Measurements from ENCODE around the gene EPB41L4A. TPM values are rescaled to one million over a fixed set of nuclear protein-coding genes. Genes with fewer than 3 reads are reported as not detected.

Gene EPB41L4A
- total and polyA plus RNA-seq, 2 experiments from 2014 or later = 9.5 to 12.9 TPM

- H3K9me2 ChIP-seq (replicated peaks; ENCODE audit: insufficient read depth) = no peaks in the 10 kb centered on the region
- no peak overlapping the region for H3K4me3 ChIP-seq
- H2AFZ ChIP-seq = no peak overlapping the region
- no peak for DNase-seq (ENCODE audit: low spot score)
- H3K4me1 ChIP-seq (ENCODE audit: insufficient read depth) = no peaks in the 10 kb centered on the region
- H3K79me2 ChIP-seq = peaks cover 2% of the 10 kb centered on the region
- no peak for TF ChIP-seq CTCF (IDR thresholded peaks at IDR 0.05; ENCODE audit: poor library complexity)
- H3K36me3 ChIP-seq (replicated peaks; ENCODE audit: insufficient read depth, low read depth) = no peaks in the 10 kb centered on the region
- H3K27me3 ChIP-seq = no peaks in the 10 kb centered on the region
- 98% methylated on average over 5 of the region's 5 CpGs for WGBS (ENCODE audit: low lambda C conversion rate, missing lambda C conversion rate)
- no peaks in the 10 kb centered on the region for H4K20me1 ChIP-seq (ENCODE audit: insufficient read depth, poor library complexity, severe bottlenecking)
- H3K27ac ChIP-seq = no peak overlapping the region
- no peaks in the 10 kb centered on the region for H3K9me3 ChIP-seq (ENCODE audit: low read depth)
- H3K4me2 ChIP-seq = no peak overlapping the region
Observed at GRCh38 chr5:112355058-112355685, 63.9 kb downstream of the EPB41L4A start.

- Histone ChIP-seq H3K4me3 (no peak overlapping the region), H2AFZ (no peak overlapping the region), H3K9me2 (replicated peaks; ENCODE audit: insufficient read depth) (no peaks in the 10 kb centered on the region), H3K27ac (no peak overlapping the region), H3K27me3 (no peaks in the 10 kb centered on the region), H3K79me2 (peaks cover 2% of the 10 kb centered on the region), H3K9me3 (ENCODE audit: low read depth) (no peaks in the 10 kb centered on the region), H3K4me1 (ENCODE audit: insufficient read depth) (no peaks in the 10 kb centered on the region), H3K4me2 (no peak overlapping the region), H3K36me3 (replicated peaks; ENCODE audit: insufficient read depth, low read depth) (no peaks in the 10 kb centered on the region), H4K20me1 (ENCODE audit: insufficient read depth, poor library complexity, severe bottlenecking) (no peaks in the 10 kb centered on the region)
- DNase-seq (ENCODE audit: low spot score) = no peak
- TF ChIP-seq EZH2 (IDR thresholded peaks at IDR 0.05; ENCODE audit: borderline replicate concordance) (no peak), CTCF (IDR thresholded peaks at IDR 0.05; ENCODE audit: poor library complexity) (no peak), EZH2phosphoT487 (IDR thresholded peaks at IDR 0.05; ENCODE audit: low read depth, severe bottlenecking, unreplicated experiment) (no peak)
- 91% methylated on average over 3 of the region's 3 CpGs for WGBS (ENCODE audit: low lambda C conversion rate, missing lambda C conversion rate)
Observed at GRCh38 chr5:112353678-112354077, 65.4 kb downstream of the EPB41L4A start.

- Histone ChIP-seq H3K27ac (no peak overlapping the region), H2AFZ (no peak overlapping the region), H3K79me2 (peaks cover 2% of the 10 kb centered on the region), H3K4me2 (no peak overlapping the region), H3K9me2 (replicated peaks; ENCODE audit: insufficient read depth) (no peaks in the 10 kb centered on the region), H3K9me3 (ENCODE audit: low read depth) (no peaks in the 10 kb centered on the region), H3K4me3 (no peak overlapping the region), H4K20me1 (ENCODE audit: insufficient read depth, poor library complexity, severe bottlenecking) (no peaks in the 10 kb centered on the region), H3K36me3 (replicated peaks; ENCODE audit: insufficient read depth, low read depth) (no peaks in the 10 kb centered on the region), H3K4me1 (ENCODE audit: insufficient read depth) (no peaks in the 10 kb centered on the region), H3K27me3 (no peaks in the 10 kb centered on the region)
- WGBS (ENCODE audit: low lambda C conversion rate, missing lambda C conversion rate) = 87% methylated on average over 3 of the region's 3 CpGs
- TF ChIP-seq CTCF (IDR thresholded peaks at IDR 0.05; ENCODE audit: poor library complexity) = no peak
- TF ChIP-seq EZH2 (IDR thresholded peaks at IDR 0.05; ENCODE audit: borderline replicate concordance) = no peak
- TF ChIP-seq EZH2phosphoT487 (IDR thresholded peaks at IDR 0.05; ENCODE audit: low read depth, severe bottlenecking, unreplicated experiment) = no peak
- no peak for DNase-seq (ENCODE audit: low spot score)
Observed at GRCh38 chr5:112351225-112351624, 67.9 kb downstream of the EPB41L4A start.

- H3K36me3 ChIP-seq (replicated peaks; ENCODE audit: insufficient read depth, low read depth) = no peaks in the 10 kb centered on the region
- no peak for TF ChIP-seq EZH2phosphoT487 (IDR thresholded peaks at IDR 0.05; ENCODE audit: low read depth, severe bottlenecking, unreplicated experiment)
- no peak for TF ChIP-seq EZH2 (IDR thresholded peaks at IDR 0.05; ENCODE audit: borderline replicate concordance)
- 97% methylated on average over 2 of the region's 2 CpGs for WGBS (ENCODE audit: low lambda C conversion rate, missing lambda C conversion rate)
Observed at GRCh38 chr5:112350626-112351025, 68.5 kb downstream of the EPB41L4A start.

More at GRCh38 chr5:112350626-112351025, 68.5 kb downstream of the EPB41L4A start:
- Histone ChIP-seq H3K4me3 (no peak overlapping the region), H3K9me3 (ENCODE audit: low read depth) (no peaks in the 10 kb centered on the region), H3K27ac (no peak overlapping the region), H3K4me1 (ENCODE audit: insufficient read depth) (no peaks in the 10 kb centered on the region), H3K27me3 (no peaks in the 10 kb centered on the region), H3K4me2 (no peak overlapping the region), H4K20me1 (ENCODE audit: insufficient read depth, poor library complexity, severe bottlenecking) (no peaks in the 10 kb centered on the region), H2AFZ (no peak overlapping the region), H3K79me2 (peaks cover 2% of the 10 kb centered on the region), H3K9me2 (replicated peaks; ENCODE audit: insufficient read depth) (no peaks in the 10 kb centered on the region)
- no peak for DNase-seq (ENCODE audit: low spot score)
